ENCODE results near the gene FOS. TPM values are rescaled to one million over a fixed set of nuclear protein-coding genes. Genes with fewer than 3 reads are reported as not detected.
A peak's percentile ranks its signal among the peaks of the same experiment; 100 is the strongest.

The FOS gene
- total and polyA plus RNA-seq, 2 of the 13 experiments (the other 11 are each of a cell fraction or from before 2014, with no cell fraction given): 15.9 to 24.2 TPM

DNA sequence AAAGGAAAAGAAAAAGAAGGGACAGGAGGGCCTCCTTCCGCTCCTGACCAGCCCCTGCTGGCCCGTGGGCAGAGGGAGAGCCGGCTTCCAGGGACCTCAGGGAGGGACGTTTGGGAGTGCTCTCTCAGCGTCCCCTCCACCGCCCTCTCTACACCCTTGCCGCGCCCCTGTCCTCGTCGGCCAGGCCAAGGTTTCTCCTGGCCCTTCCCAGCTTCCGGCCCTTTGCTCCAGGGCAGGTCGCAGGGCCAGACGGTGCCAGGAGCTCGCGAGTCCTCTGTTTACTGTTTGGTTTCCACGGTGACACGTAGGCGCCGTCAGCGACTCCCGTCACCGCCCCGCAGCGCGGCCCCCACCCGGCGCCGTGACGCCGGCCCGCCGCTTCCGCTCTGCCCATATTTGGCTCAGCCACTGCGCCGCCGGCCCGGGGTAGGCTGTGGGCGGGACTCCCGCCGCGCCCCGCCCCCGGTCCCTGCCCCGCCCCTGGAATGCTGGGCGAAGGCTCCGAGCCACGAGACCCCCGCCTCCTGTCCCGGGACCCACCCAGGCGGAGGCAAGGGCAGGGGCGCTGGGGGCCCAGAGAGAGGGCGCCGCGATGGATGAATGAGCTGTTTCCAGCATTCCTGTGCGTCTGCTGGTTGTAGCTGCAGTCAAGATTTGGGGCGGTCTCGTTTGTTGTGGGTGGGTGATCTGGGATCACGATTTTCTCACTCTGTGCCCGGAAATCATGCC is 15.5 kb downstream of the FOS start (continued):
- TF ChIP-seq ZNF615 (CRISPR knock-in tag; IDR thresholded peaks at IDR 0.05; ENCODE audit: borderline replicate concordance) (no peak), ZNF761 (CRISPR knock-in tag; conservative IDR thresholded peaks at IDR 0.05) (no peak), POLR2G (IDR thresholded peaks at IDR 0.05; ENCODE audit: low read depth, low read length) (peak; percentile 69), TCF12 (IDR thresholded peaks at IDR 0.05) (no peak), TCF12 (CRISPR knock-in tag; IDR thresholded peaks at IDR 0.05) (no peak; the same call in 1 of the 2 replicates), RARA (CRISPR knock-in tag; IDR thresholded peaks at IDR 0.05) (peak; percentile 65), ZNF17 (CRISPR knock-in tag; IDR thresholded peaks at IDR 0.05) (no peak), KMT2A (CRISPR knock-in tag; IDR thresholded peaks at IDR 0.05) (no peak), TEAD2 (CRISPR knock-in tag; IDR thresholded peaks at IDR 0.05) (no peak), ZNF496 (CRISPR knock-in tag; IDR thresholded peaks at IDR 0.05; ENCODE audit: insufficient replicate concordance) (no peak), SP5 (CRISPR knock-in tag; IDR thresholded peaks at IDR 0.05; ENCODE audit: borderline replicate concordance, low read depth) (peak; percentile 46), FOXO1 (CRISPR knock-in tag; IDR thresholded peaks at IDR 0.05) (0 out of 2 replicates have a peak, but pooled peaks have one; percentile 13), ZNF558 (CRISPR knock-in tag; IDR thresholded peaks at IDR 0.05; ENCODE audit: borderline replicate concordance) (0 out of 2 replicates have a peak, but pooled peaks have one; percentile 42), ZNF205 (CRISPR knock-in tag; IDR thresholded peaks at IDR 0.05) (0 out of 2 replicates have a peak, but pooled peaks have one; percentile 22), THAP11 (CRISPR knock-in tag; IDR thresholded peaks at IDR 0.05) (0 out of 2 replicates have a peak, but pooled peaks have one; percentile 51), RXRB (CRISPR knock-in tag; IDR thresholded peaks at IDR 0.05; ENCODE audit: borderline replicate concordance) (peak; percentile 64), RFX3 (CRISPR knock-in tag; IDR thresholded peaks at IDR 0.05) (peak; percentile 81), HNF4A (CRISPR knock-in tag; IDR thresholded peaks at IDR 0.05) (peak; percentile 27; the same call in 1 of the 2 replicates)
- TF ChIP-seq, protein P1, sequence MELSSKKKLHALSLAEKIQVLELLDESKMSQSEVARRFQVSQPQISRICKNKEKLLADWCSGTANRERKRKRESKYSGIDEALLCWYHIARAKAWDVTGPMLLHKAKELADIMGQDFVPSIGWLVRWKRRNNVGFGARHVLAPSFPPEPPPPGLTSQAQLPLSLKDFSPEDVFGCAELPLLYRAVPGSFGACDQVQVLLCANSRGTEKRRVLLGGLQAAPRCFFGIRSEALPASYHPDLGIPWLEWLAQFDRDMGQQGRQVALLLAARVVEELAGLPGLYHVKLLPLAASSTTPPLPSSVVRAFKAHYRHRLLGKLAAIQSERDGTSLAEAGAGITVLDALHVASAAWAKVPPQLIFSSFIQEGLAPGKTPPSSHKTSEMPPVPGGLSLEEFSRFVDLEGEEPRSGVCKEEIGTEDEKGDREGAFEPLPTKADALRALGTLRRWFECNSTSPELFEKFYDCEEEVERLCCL (CRISPR knock-in tag; IDR thresholded peaks at IDR 0.05; ENCODE audit: borderline replicate concordance): no peak
- TF ChIP-seq, protein P2, sequence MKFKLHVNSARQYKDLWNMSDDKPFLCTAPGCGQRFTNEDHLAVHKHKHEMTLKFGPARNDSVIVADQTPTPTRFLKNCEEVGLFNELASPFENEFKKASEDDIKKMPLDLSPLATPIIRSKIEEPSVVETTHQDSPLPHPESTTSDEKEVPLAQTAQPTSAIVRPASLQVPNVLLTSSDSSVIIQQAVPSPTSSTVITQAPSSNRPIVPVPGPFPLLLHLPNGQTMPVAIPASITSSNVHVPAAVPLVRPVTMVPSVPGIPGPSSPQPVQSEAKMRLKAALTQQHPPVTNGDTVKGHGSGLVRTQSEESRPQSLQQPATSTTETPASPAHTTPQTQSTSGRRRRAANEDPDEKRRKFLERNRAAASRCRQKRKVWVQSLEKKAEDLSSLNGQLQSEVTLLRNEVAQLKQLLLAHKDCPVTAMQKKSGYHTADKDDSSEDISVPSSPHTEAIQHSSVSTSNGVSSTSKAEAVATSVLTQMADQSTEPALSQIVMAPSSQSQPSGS (CRISPR knock-in tag; IDR thresholded peaks at IDR 0.05): 0 out of 2 replicates have a peak, but pooled peaks have one; percentile 24
- TF ChIP-seq, protein P3, sequence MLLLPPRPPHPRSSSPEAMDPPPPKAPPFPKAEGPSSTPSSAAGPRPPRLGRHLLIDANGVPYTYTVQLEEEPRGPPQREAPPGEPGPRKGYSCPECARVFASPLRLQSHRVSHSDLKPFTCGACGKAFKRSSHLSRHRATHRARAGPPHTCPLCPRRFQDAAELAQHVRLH (CRISPR knock-in tag; IDR thresholded peaks at IDR 0.05; ENCODE audit: borderline replicate concordance, low read depth): peak; percentile 27; the same call in 1 of the 2 replicates
- TF ChIP-seq, protein P4, sequence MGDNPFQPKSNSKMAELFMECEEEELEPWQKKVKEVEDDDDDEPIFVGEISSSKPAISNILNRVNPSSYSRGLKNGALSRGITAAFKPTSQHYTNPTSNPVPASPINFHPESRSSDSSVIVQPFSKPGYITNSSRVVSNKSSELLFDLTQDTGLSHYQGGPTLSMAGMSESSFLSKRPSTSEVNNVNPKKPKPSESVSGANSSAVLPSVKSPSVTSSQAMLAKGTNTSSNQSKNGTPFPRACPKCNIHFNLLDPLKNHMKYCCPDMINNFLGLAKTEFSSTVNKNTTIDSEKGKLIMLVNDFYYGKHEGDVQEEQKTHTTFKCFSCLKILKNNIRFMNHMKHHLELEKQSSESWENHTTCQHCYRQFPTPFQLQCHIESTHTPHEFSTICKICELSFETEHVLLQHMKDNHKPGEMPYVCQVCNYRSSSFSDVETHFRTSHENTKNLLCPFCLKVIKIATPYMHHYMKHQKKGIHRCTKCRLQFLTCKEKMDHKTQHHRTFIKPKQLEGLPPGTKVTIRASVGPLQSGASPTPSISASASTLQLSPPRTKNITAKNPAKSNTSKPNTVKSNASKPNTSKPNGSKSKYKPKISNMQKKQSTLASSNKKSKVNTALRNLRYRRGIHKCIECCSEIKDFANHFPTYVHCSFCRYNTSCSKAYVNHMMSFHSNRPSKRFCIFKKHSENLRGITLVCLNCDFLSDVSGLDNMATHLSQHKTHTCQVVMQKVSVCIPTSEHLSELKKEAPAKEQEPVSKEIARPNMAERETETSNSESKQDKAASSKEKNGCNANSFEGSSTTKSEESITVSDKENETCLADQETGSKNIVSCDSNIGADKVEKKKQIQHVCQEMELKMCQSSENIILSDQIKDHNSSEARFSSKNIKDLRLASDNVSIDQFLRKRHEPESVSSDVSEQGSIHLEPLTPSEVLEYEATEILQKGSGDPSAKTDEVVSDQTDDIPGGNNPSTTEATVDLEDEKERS (CRISPR knock-in tag; IDR thresholded peaks at IDR 0.05): no peak
